GM23338 (cell line): ENCODE measurements around the gene SARDH. TPM values are rescaled to one million over a fixed set of nuclear protein-coding genes. Genes with fewer than 3 reads are reported as not detected.
A peak's percentile ranks its signal among the peaks of the same experiment; 100 is the strongest.

Source experiments
- ATAC-seq: fragments of 200-7000 bp; cut with Tn5 transposase; 3 replicates; pipeline ENCODE4 v1.9.1; 2020
- DNase-seq: peaks from one replicate; pipeline ENCODE4 v3.0.0-alpha.2; 2015; ENCODE audit warnings: low spot score
- H2AFZ ChIP-seq: fragments of 200-600 bp; sonication (generic); 2 replicates; pipeline ENCODE4 v1.8.0; 2016; ENCODE audit warnings: antibody characterized with exemption, mild to moderate bottlenecking, moderate library complexity
- H3F3A ChIP-seq: fragments of 200-600 bp; sonication (generic); replicated peaks from 2 replicates; pipeline ENCODE4 v1.8.0; 2017; ENCODE audit warnings: antibody characterized with exemption, mixed run types, low read depth
- H3K27ac ChIP-seq: fragments of 200-600 bp; sonication (generic); 2 replicates; pipeline ENCODE4 v1.6.1; 2016; ENCODE audit warnings: low read depth
- H3K27me3 ChIP-seq: fragments of 200-600 bp; sonication (generic); 2 replicates; pipeline ENCODE4 v1.8.0; 2016; ENCODE audit warnings: mild to moderate bottlenecking, mixed run types, moderate library complexity; ENCODE audit not compliant: insufficient read depth
- H3K36me3 ChIP-seq: fragments of 200-600 bp; sonication (generic); 2 replicates; pipeline ENCODE4 v1.8.0; 2016; ENCODE audit warnings: mild to moderate bottlenecking; ENCODE audit not compliant: insufficient read depth
- H3K4me1 ChIP-seq: fragments of 200-600 bp; sonication (generic); 2 replicates; pipeline ENCODE4 v1.8.0; 2016; ENCODE audit warnings: mild to moderate bottlenecking, moderate library complexity; ENCODE audit not compliant: insufficient read depth
- H3K4me2 ChIP-seq: fragments of 200-600 bp; sonication (generic); 2 replicates; pipeline ENCODE4 v1.7.1; 2017; ENCODE audit warnings: mixed run types
- H3K4me3 ChIP-seq: fragments of 200-600 bp; sonication (generic); 2 replicates; pipeline ENCODE4 v1.6.1; 2016; ENCODE audit warnings: mixed run types
- H3K79me2 ChIP-seq: fragments of 200-600 bp; sonication (generic); replicated peaks from 2 replicates; pipeline ENCODE4 v1.8.0; 2017; ENCODE audit warnings: mild to moderate bottlenecking; ENCODE audit not compliant: insufficient read depth
- H3K9me2 ChIP-seq: fragments of 200-600 bp; sonication (generic); 2 replicates; pipeline ENCODE4 v1.8.0; 2017; ENCODE audit not compliant: insufficient read depth
- H4K20me1 ChIP-seq: fragments of 200-600 bp; sonication (generic); replicated peaks from 2 replicates; pipeline ENCODE4 v1.8.0; 2017; ENCODE audit warnings: mild to moderate bottlenecking; ENCODE audit not compliant: insufficient read depth
- H3K27ac Mint-ChIP-seq: 2 replicates; pipeline ENCODE4 v1.8.0; 2020; ENCODE audit warnings: inconsistent platforms, mild to moderate bottlenecking, moderate library complexity, mixed read lengths
- H3K27me3 Mint-ChIP-seq: 3 replicates; pipeline ENCODE4 v1.8.0; 2022; ENCODE audit warnings: low read depth, mild to moderate bottlenecking, moderate library complexity, mixed read lengths, inconsistent platforms; ENCODE audit not compliant: insufficient read depth, poor library complexity
- H3K36me3 Mint-ChIP-seq: 3 replicates; pipeline ENCODE4 v1.8.0; 2021; ENCODE audit warnings: low read depth, mild to moderate bottlenecking, inconsistent platforms, moderate library complexity, mixed read lengths
- H3K4me1 Mint-ChIP-seq: 3 replicates; pipeline ENCODE4 v1.8.0; 2020; ENCODE audit warnings: mild to moderate bottlenecking, inconsistent platforms, mixed read lengths
- H3K4me3 Mint-ChIP-seq: 3 replicates; pipeline ENCODE4 v1.8.0; 2021; ENCODE audit warnings: moderate library complexity, mild to moderate bottlenecking, inconsistent platforms, mixed read lengths
- H3K9me3 Mint-ChIP-seq: 3 replicates; pipeline ENCODE4 v1.8.0; 2020; ENCODE audit warnings: moderate library complexity, mild to moderate bottlenecking, inconsistent platforms, mixed read lengths
- CTCF ChIP-seq, 2 experiments: fragments of 200-600 bp in 1 of 2; sonication (generic) in 1 of 2; conservative IDR thresholded peaks; 2 replicates each; pipeline versions ENCODE4 v1.5.1 to v1.6.1; 2016 to 2017; ENCODE audit warnings: antibody characterized with exemption in 2 of 2, low read depth in 2 of 2, mild to moderate bottlenecking in 2 of 2, moderate library complexity in 1 of 2
- ETS1 ChIP-seq: IDR thresholded peaks from 2 replicates; pipeline ENCODE4 v1.6.1; 2016; ENCODE audit warnings: antibody characterized with exemption
- NANOG ChIP-seq: IDR thresholded peaks from 2 replicates; pipeline ENCODE4 v1.6.1; 2016; ENCODE audit warnings: antibody characterized with exemption, borderline replicate concordance
- POLR2AphosphoS5 ChIP-seq: IDR thresholded peaks from 2 replicates; pipeline ENCODE4 v1.6.1; 2016; ENCODE audit warnings: antibody characterized with exemption, low read depth
- polyA plus RNA-seq: library from polyadenylated mRNA; unstranded; fragments of >200 nt; fragmentation: Nextera tagmentation; extraction: Ambion mirVana; gene quantifications from 2 replicates; pipeline ENCODE4 v1.2.1, GENCODE V29; 2016
- total RNA-seq: library from RNA; depleted of rRNA; stranded (reverse); fragments of >200 nt; shearing (Covaris generic); gene quantifications from 2 replicates; pipeline ENCODE4 v1.2.3, GENCODE V29; 2014
- TF ChIP-seq, protein P1 (sequence below): fragments of 250-450 bp; sonication (Bioruptor Pico); IDR thresholded peaks from 2 replicates; pipeline ENCODE4 v1.5.0; 2020; ENCODE audit warnings: mild to moderate bottlenecking, moderate library complexity

SARDH gene
- total and polyA plus RNA-seq, 2 experiments from 2014 or later = 2.8 to 10.4 TPM

DNA sequence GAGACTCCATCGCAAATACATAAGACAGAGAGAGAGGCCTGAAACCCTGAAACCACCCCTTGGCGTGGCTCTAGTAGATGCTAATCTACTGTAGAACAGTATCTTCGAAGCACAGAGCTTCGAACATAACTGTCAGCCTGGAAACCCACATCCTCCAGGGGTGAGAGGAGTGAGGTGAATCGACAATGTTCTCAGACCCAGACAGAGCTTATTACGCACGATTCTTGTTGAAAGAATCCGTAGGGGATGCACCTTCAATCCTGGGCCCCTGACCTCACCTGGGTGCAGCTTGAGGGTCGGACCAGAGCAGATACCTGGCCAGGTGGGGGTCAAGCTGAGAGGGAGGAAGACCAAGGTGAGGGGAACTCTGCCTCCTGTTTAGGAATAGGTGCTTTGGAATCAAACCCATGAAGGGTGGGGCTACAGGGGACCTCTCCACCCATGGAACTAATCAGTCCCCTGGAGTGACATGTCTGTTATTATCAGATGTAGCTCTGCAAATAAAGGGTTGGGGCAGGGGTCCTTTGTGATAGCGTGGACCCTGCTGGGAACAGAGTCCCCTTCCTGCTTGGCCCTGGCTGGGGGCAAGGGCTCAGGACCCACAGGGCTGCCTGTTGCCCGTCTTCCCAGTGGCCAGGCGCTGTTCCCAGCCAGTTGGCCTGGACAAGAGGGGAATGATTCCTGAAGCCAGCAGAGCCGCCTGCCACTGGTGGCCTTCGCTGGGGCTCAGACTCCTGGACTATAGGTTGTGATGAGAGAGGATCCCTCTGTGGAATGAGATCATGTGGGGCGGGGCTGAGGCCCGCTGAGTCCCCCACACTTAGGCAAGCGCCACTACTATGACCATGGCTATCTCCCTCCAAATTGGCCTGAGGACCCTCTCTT is 60.8 kb downstream of the SARDH start (continued):
- TF ChIP-seq, protein P1, sequence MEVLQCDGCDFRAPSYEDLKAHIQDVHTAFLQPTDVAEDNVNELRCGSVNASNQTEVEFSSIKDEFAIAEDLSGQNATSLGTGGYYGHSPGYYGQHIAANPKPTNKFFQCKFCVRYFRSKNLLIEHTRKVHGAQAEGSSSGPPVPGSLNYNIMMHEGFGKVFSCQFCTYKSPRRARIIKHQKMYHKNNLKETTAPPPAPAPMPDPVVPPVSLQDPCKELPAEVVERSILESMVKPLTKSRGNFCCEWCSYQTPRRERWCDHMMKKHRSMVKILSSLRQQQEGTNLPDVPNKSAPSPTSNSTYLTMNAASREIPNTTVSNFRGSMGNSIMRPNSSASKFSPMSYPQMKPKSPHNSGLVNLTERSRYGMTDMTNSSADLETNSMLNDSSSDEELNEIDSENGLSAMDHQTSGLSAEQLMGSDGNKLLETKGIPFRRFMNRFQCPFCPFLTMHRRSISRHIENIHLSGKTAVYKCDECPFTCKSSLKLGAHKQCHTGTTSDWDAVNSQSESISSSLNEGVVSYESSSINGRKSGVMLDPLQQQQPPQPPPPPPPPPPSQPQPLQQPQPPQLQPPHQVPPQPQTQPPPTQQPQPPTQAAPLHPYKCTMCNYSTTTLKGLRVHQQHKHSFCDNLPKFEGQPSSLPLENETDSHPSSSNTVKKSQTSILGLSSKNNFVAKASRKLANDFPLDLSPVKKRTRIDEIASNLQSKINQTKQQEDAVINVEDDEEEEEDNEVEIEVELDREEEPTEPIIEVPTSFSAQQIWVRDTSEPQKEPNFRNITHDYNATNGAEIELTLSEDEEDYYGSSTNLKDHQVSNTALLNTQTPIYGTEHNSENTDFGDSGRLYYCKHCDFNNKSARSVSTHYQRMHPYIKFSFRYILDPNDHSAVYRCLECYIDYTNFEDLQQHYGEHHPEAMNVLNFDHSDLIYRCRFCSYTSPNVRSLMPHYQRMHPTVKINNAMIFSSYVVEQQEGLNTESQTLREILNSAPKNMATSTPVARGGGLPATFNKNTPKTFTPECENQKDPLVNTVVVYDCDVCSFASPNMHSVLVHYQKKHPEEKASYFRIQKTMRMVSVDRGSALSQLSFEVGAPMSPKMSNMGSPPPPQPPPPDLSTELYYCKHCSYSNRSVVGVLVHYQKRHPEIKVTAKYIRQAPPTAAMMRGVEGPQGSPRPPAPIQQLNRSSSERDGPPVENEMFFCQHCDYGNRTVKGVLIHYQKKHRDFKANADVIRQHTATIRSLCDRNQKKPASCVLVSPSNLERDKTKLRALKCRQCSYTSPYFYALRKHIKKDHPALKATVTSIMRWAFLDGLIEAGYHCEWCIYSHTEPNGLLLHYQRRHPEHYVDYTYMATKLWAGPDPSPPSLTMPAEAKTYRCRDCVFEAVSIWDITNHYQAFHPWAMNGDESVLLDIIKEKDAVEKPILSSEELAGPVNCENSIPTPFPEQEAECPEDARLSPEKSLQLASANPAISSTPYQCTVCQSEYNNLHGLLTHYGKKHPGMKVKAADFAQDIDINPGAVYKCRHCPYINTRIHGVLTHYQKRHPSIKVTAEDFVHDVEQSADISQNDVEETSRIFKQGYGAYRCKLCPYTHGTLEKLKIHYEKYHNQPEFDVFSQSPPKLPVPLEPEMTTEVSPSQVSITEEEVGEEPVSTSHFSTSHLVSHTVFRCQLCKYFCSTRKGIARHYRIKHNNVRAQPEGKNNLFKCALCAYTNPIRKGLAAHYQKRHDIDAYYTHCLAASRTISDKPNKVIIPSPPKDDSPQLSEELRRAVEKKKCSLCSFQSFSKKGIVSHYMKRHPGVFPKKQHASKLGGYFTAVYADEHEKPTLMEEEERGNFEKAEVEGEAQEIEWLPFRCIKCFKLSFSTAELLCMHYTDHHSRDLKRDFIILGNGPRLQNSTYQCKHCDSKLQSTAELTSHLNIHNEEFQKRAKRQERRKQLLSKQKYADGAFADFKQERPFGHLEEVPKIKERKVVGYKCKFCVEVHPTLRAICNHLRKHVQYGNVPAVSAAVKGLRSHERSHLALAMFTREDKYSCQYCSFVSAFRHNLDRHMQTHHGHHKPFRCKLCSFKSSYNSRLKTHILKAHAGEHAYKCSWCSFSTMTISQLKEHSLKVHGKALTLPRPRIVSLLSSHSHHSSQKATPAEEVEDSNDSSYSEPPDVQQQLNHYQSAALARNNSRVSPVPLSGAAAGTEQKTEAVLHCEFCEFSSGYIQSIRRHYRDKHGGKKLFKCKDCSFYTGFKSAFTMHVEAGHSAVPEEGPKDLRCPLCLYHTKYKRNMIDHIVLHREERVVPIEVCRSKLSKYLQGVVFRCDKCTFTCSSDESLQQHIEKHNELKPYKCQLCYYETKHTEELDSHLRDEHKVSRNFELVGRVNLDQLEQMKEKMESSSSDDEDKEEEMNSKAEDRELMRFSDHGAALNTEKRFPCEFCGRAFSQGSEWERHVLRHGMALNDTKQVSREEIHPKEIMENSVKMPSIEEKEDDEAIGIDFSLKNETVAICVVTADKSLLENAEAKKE (CRISPR knock-in tag) = no peak

GRCh38 chr9:133676450-133676849 is 61.7 kb downstream of the SARDH start:
- DNase-seq = no peak
- Histone ChIP-seq H3K27me3 (no peaks in the 10 kb centered on the region), H3K27ac (no peak overlapping the region), H3K4me2 (no peak overlapping the region), H4K20me1 (no peaks in the 10 kb centered on the region), H2AFZ (no peak overlapping the region), H3K36me3 (no peaks in the 10 kb centered on the region), H3F3A (no peaks in the 10 kb centered on the region), H3K4me1 (no peaks in the 10 kb centered on the region), H3K9me2 (no peaks in the 10 kb centered on the region; the same call in 1 of the 2 replicates), H3K4me3 (no peak overlapping the region), H3K79me2 (no peaks in the 10 kb centered on the region)
- ATAC-seq = no peak
- H3K4me3 Mint-ChIP-seq = no peak overlapping the region
- peaks cover 3% of the 10 kb centered on the region; the same call in 1 of the 3 replicates for H3K36me3 Mint-ChIP-seq
- H3K9me3 Mint-ChIP-seq = no peaks in the 10 kb centered on the region
- H3K27me3 Mint-ChIP-seq = peaks cover 1% of the 10 kb centered on the region
- H3K27ac Mint-ChIP-seq = peak overlapping the region; percentile 57; the same call in 1 of the 2 replicates
- H3K4me1 Mint-ChIP-seq = peaks cover 7% of the 10 kb centered on the region
- TF ChIP-seq ETS1 (no peak), CTCF (conservative IDR thresholded peaks at IDR 0.05; ENCODE audit: low read depth in 2 of 2) (no peak), POLR2AphosphoS5 (no peak), NANOG (no peak)
